Mesendoderm (in vitro differentiated cells): Measurements from ENCODE around the gene TMEM200A.

Source experiments
- DNase-seq: peaks from one replicate; pipeline ENCODE4 v3.0.0; 2013
- H2AK5ac ChIP-seq: 2 replicates; pipeline ENCODE4 v1.6.1; 2013; ENCODE audit warnings: low read length, inconsistent platforms
- H2BK120ac ChIP-seq: 2 replicates; pipeline ENCODE4 v1.6.1; 2013; ENCODE audit warnings: low read depth, mild to moderate bottlenecking, low read length, moderate library complexity, mixed read lengths
- H2BK15ac ChIP-seq: replicated peaks from 2 replicates; pipeline ENCODE4 v1.6.1; 2013; ENCODE audit warnings: low read depth, mild to moderate bottlenecking, moderate library complexity
- H2BK5ac ChIP-seq: 2 replicates; pipeline ENCODE4 v1.6.1; 2013; ENCODE audit warnings: low read length, inconsistent platforms
- H3K18ac ChIP-seq: 2 replicates; pipeline ENCODE4 v1.6.1; 2013; ENCODE audit warnings: mild to moderate bottlenecking, low read length, mixed read lengths
- H3K23ac ChIP-seq: one replicate; pipeline ENCODE4 v1.6.1; 2013; ENCODE audit warnings: low read length
- H3K27ac ChIP-seq: 2 replicates; pipeline ENCODE4 v1.5.1; 2013; ENCODE audit warnings: low read depth, mild to moderate bottlenecking, inconsistent platforms, low read length, moderate library complexity
- H3K27me3 ChIP-seq: 2 replicates; pipeline ENCODE4 v1.6.1; 2013; ENCODE audit warnings: low read length, control low read depth, mild to moderate bottlenecking, inconsistent platforms; ENCODE audit not compliant: insufficient read depth, poor library complexity
- H3K36me3 ChIP-seq: 2 replicates; pipeline ENCODE4 v1.6.1; 2013; ENCODE audit warnings: low read length, inconsistent platforms; ENCODE audit not compliant: control insufficient read depth, insufficient read depth
- H3K4ac ChIP-seq: one replicate; pipeline ENCODE4 v1.6.1; 2013; ENCODE audit warnings: low read depth, mild to moderate bottlenecking, low read length, moderate library complexity
- H3K4me1 ChIP-seq: 2 replicates; pipeline ENCODE4 v1.6.1; 2013; ENCODE audit warnings: low read depth, low read length, inconsistent platforms; ENCODE audit not compliant: control insufficient read depth
- H3K4me2 ChIP-seq: 2 replicates; pipeline ENCODE4 v1.6.1; 2013; ENCODE audit warnings: low read length
- H3K4me3 ChIP-seq: 2 replicates; pipeline ENCODE4 v1.5.1; 2013; ENCODE audit warnings: mild to moderate bottlenecking, low read length
- H3K56ac ChIP-seq: one replicate; pipeline ENCODE4 v1.6.1; 2013; ENCODE audit warnings: low read length
- H3K79me1 ChIP-seq: 2 replicates; pipeline ENCODE4 v1.6.1; 2013; ENCODE audit warnings: low read length, inconsistent platforms
- H3K79me2 ChIP-seq: 2 replicates; pipeline ENCODE4 v1.6.1; 2013; ENCODE audit warnings: mild to moderate bottlenecking, low read length; ENCODE audit not compliant: control insufficient read depth, insufficient read depth
- H3K9ac ChIP-seq: 2 replicates; pipeline ENCODE4 v1.6.1; 2013; ENCODE audit warnings: low read length, inconsistent platforms
- H4K5ac ChIP-seq: one replicate; pipeline ENCODE4 v1.6.1; 2013; ENCODE audit warnings: low read length
- H4K8ac ChIP-seq: one replicate; pipeline ENCODE4 v1.6.1; 2013; ENCODE audit warnings: low read depth, mild to moderate bottlenecking, control low read depth, low read length, moderate library complexity
- WGBS: extraction: QIAGEN DNeasy Blood & Tissue Kit; methylation state at CpG from one replicate; pipeline ENCODE4 v1.1.7; 2013; ENCODE audit warnings: low lambda C conversion rate, missing lambda C conversion rate; ENCODE audit not compliant: insufficient coverage; ENCODE audit errors: extremely low coverage; 5-methylcytosine and 5-hydroxymethylcytosine counted together

Gene TMEM200A

DNA sequence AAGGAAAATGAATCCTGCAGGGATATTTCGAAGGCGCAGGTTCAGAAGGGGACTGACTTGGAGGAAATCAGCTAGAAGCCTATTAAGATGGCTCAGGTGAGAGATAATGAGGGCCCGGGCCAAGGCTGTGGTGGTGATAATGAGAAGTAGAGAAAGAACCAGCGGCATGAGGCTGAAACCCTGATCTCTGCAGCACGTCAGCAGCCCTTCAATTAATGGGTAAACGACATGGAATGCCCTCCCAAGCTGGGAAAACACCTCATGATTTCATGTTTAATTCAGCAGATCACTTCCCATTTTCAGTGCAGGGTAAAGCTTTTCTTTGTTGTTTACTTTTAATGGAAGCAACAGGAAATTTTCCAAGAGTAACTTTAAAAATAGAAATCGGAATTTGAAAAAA is 104.9 kb downstream of the TMEM200A start:
- Histone ChIP-seq H3K23ac (no peak overlapping the region), H3K9ac (no peak overlapping the region), H3K56ac (no peak overlapping the region), H3K27ac (no peak overlapping the region), H3K27me3 (no peaks in the 10 kb centered on the region), H2AK5ac (no peak overlapping the region), H3K36me3 (no peaks in the 10 kb centered on the region), H3K18ac (no peak overlapping the region), H3K79me1 (no peaks in the 10 kb centered on the region), H4K8ac (no peak overlapping the region), H3K4me3 (no peak overlapping the region), H2BK15ac (no peak overlapping the region), H4K5ac (no peak overlapping the region), H3K4me1 (peaks cover 4% of the 10 kb centered on the region), H3K4ac (no peak overlapping the region), H3K4me2 (no peak overlapping the region), H3K79me2 (no peaks in the 10 kb centered on the region), H2BK5ac (no peak overlapping the region), H2BK120ac (no peak overlapping the region)
- WGBS, result no CpG with 5 or more reads among the region's 7 CpGs
- DNase-seq, result peak; percentile 19

DNA sequence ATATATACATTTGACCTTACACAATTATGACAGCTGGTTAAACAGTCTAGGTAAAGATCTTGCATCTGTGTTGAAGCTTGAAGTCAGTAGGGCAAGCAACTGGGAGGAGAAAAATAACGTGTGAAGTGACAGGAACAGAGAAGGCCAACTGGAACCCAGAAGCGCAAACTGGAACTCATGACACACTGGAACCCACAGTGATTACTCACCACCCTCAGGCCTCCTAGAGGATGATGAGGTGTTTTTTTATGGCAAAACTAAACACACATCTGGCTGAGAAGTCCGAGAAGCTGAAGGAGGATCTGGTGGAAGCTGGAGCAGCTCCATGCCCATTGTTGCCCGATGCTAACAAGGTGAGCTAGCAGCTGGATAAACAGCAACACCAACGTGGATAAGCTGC is 108.1 kb downstream of the TMEM200A start:
- H3K27ac ChIP-seq, result no peak overlapping the region
- H3K9ac ChIP-seq, result no peak overlapping the region
- no peak overlapping the region for H2BK120ac ChIP-seq
- no peak overlapping the region for H3K4me3 ChIP-seq
- H2BK15ac ChIP-seq, result no peak overlapping the region
- H3K79me1 ChIP-seq, result no peaks in the 10 kb centered on the region
- H2AK5ac ChIP-seq, result no peak overlapping the region
- no peak overlapping the region for H3K56ac ChIP-seq
- H2BK5ac ChIP-seq, result no peak overlapping the region
- H4K5ac ChIP-seq, result no peak overlapping the region
- H3K27me3 ChIP-seq, result no peaks in the 10 kb centered on the region
- H3K79me2 ChIP-seq, result no peaks in the 10 kb centered on the region
- H3K23ac ChIP-seq, result no peak overlapping the region
- H3K4me1 ChIP-seq, result no peaks in the 10 kb centered on the region
- H3K36me3 ChIP-seq, result no peaks in the 10 kb centered on the region
- H3K4me2 ChIP-seq, result no peak overlapping the region
- DNase-seq, result no peak
- H3K18ac ChIP-seq, result no peak overlapping the region
- H3K4ac ChIP-seq, result no peak overlapping the region
- no peak overlapping the region for H4K8ac ChIP-seq
- WGBS, result no CpG with 5 or more reads among the region's 5 CpGs

DNA sequence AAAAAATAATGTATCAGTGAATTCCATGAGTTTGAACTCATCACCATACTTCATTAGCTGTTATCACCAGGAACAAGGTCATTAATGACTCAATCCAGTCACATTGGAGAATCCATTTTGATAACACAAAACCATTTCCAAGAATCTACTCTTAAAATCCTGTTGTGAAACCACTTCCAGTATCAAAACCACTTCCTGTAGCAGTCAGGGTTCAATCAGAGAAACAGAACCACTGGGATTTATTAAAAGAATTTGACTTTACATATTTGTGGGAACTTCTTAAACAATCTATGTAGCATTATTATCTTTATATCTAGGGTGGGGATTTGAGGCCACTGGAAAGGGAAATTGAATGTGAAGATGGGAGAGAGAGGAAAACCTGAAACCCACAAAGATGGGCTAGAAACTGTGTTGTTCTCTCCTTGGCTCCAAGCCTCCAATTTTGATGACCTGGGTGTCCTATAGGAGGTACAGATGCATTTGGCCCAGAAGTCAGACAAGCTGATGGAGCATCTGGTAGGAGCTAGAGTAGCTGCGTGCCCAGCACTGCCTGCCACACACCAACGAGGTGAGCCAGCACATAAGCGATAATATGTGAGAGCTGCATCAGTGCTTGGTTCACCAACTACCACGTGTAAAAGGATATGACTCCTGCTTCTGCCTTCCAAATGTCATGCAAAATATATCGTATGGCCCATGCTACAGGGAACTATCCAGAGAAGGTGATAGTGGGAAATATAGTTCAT is 117.0 kb downstream of the TMEM200A start:
- no peak overlapping the region for H3K23ac ChIP-seq
- H2BK120ac ChIP-seq, result no peak overlapping the region
- no CpG with 5 or more reads among the region's 5 CpGs for WGBS
- no peak overlapping the region for H3K4ac ChIP-seq
- H3K27ac ChIP-seq, result no peak overlapping the region
- no peaks in the 10 kb centered on the region for H3K27me3 ChIP-seq
- no peak overlapping the region for H3K18ac ChIP-seq
- H2BK15ac ChIP-seq, result no peak overlapping the region
- no peak overlapping the region for H3K4me2 ChIP-seq
- no peak overlapping the region for H3K56ac ChIP-seq
- H2AK5ac ChIP-seq, result no peak overlapping the region
- H2BK5ac ChIP-seq, result no peak overlapping the region
- no peak for DNase-seq
- H4K8ac ChIP-seq, result no peak overlapping the region
- no peak overlapping the region for H3K4me3 ChIP-seq
- H3K79me1 ChIP-seq, result no peaks in the 10 kb centered on the region
- H3K79me2 ChIP-seq, result no peaks in the 10 kb centered on the region
- no peak overlapping the region for H4K5ac ChIP-seq
- H3K36me3 ChIP-seq, result no peaks in the 10 kb centered on the region
- H3K9ac ChIP-seq, result no peak overlapping the region
- no peaks in the 10 kb centered on the region for H3K4me1 ChIP-seq

DNA sequence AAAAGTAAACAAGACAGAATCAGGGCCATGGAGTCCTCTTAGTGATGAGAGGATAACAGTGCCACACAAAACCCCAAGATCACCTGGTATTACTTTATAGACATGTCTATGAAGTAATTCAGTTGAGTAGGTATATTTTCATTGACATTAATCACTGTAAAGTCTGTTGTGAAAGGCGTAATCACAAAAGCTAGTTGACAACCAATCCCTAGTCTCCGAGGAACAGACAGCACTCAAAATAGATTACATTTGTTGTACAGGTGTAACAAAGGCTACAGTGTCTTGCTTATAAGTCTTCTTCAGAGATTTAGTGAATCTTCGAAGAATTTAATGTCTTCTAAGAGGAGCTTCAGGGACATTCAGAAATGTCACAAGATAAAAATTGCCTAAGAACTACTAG is 120.1 kb downstream of the TMEM200A start:
- Histone ChIP-seq H3K4me2 (no peak overlapping the region), H3K36me3 (no peaks in the 10 kb centered on the region), H2AK5ac (no peak overlapping the region), H3K79me1 (no peaks in the 10 kb centered on the region), H2BK5ac (no peak overlapping the region), H3K23ac (no peak overlapping the region), H3K27ac (no peak overlapping the region), H4K8ac (no peak overlapping the region), H3K56ac (no peak overlapping the region), H2BK15ac (no peak overlapping the region), H3K4me3 (no peak overlapping the region), H3K9ac (no peak overlapping the region), H2BK120ac (no peak overlapping the region), H3K18ac (no peak overlapping the region), H4K5ac (no peak overlapping the region), H3K4ac (no peak overlapping the region), H3K4me1 (no peaks in the 10 kb centered on the region), H3K27me3 (no peaks in the 10 kb centered on the region), H3K79me2 (no peaks in the 10 kb centered on the region)
- no peak for DNase-seq
- no CpG with 5 or more reads among the region's 3 CpGs for WGBS

DNA sequence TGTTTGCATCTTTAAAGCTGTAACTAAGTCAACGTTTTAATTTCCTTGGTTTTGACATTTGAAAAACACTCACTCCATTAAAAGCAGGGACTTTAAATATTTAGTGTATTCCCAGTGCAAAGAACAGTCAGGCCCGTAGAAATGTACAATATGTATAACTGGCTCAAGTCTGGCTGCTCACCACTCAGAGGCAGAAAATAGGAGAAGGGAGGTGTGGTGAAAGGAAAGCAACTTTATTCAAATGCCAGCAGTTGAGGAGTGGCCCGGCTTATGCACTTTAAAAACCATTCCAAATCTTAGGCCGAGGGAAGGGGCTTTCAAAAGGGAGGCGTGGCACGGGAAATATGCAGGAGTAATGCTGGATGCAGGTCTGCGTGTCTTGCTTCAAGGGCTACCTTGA is 120.6 kb downstream of the TMEM200A start:
- DNase-seq, result no peak
- no peaks in the 10 kb centered on the region for H3K79me2 ChIP-seq
- H3K79me1 ChIP-seq, result no peaks in the 10 kb centered on the region
- no peak overlapping the region for H4K5ac ChIP-seq
- no peaks in the 10 kb centered on the region for H3K36me3 ChIP-seq
- no peak overlapping the region for H2BK120ac ChIP-seq
- H3K27ac ChIP-seq, result no peak overlapping the region
- no peak overlapping the region for H3K4me3 ChIP-seq
- no peak overlapping the region for H2BK15ac ChIP-seq
- no peak overlapping the region for H4K8ac ChIP-seq
- no peak overlapping the region for H3K4me2 ChIP-seq
- no peak overlapping the region for H2AK5ac ChIP-seq
- no peak overlapping the region for H2BK5ac ChIP-seq
- no peak overlapping the region for H3K18ac ChIP-seq
- H3K4me1 ChIP-seq, result no peaks in the 10 kb centered on the region
- no CpG with 5 or more reads among the region's 7 CpGs for WGBS
- no peaks in the 10 kb centered on the region for H3K27me3 ChIP-seq
- no peak overlapping the region for H3K9ac ChIP-seq
- no peak overlapping the region for H3K4ac ChIP-seq
- H3K56ac ChIP-seq, result no peak overlapping the region
- no peak overlapping the region for H3K23ac ChIP-seq

DNA sequence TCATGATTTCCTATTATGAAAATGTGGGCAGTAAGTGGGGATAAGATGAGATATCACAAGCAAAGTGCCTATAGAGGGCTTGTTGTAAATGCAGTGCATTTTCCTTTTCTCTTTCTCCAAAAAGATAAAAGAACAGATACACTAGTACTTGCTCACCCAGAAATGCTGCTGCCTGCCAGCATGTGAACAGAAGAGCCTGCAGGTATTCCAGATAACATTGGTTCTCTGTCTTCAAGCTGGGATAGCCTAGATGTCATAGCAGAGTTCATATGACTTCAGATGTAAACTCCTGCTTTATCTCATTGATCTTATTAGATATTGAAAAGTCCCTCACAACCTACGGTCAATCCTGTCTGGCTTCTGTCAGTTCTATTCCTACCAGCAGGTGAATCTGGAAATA is 123.7 kb downstream of the TMEM200A start:
- H3K36me3 ChIP-seq, result no peaks in the 10 kb centered on the region
- no peak for DNase-seq
- H2BK15ac ChIP-seq, result no peak overlapping the region
- no peak overlapping the region for H3K4me3 ChIP-seq
- no peak overlapping the region for H2BK120ac ChIP-seq
- no peak overlapping the region for H3K9ac ChIP-seq
- H2BK5ac ChIP-seq, result no peak overlapping the region
- no peak overlapping the region for H4K5ac ChIP-seq
- H4K8ac ChIP-seq, result no peak overlapping the region
- no peak overlapping the region for H3K18ac ChIP-seq
- H3K79me2 ChIP-seq, result no peaks in the 10 kb centered on the region
- no peak overlapping the region for H3K56ac ChIP-seq
- H3K79me1 ChIP-seq, result no peaks in the 10 kb centered on the region
- no peak overlapping the region for H3K27ac ChIP-seq
- H3K4me2 ChIP-seq, result no peak overlapping the region
- H3K4ac ChIP-seq, result no peak overlapping the region
- WGBS, result no CpG with 5 or more reads among the region's 1 CpG
- no peak overlapping the region for H3K23ac ChIP-seq
- no peaks in the 10 kb centered on the region for H3K27me3 ChIP-seq
- no peaks in the 10 kb centered on the region for H3K4me1 ChIP-seq
- H2AK5ac ChIP-seq, result no peak overlapping the region
